PFSK-1 (cell line): ENCODE measurements around the gene ZBTB7A.

Source experiments
- POLR2AphosphoS5 ChIP-seq: IDR thresholded peaks from 2 replicates; pipeline ENCODE4 v1.6.1; 2012; ENCODE audit warnings: low read depth, mild to moderate bottlenecking, control low read depth, low read length, moderate library complexity
- TAF1 ChIP-seq: IDR thresholded peaks from 2 replicates; pipeline ENCODE4 v1.6.1; 2012; ENCODE audit warnings: low read length, control low read depth, borderline replicate concordance; ENCODE audit not compliant: insufficient read depth
- TF ChIP-seq, protein P1 (sequence below), 2 experiments: IDR thresholded peaks; 2 replicates each; pipeline versions ENCODE4 v1.6.1 to v1.8.0; 2011 to 2012; ENCODE audit warnings: low read depth in 2 of 2, low read length in 2 of 2, control low read depth in 1 of 2, inconsistent platforms in 1 of 2, mild to moderate bottlenecking in 1 of 2, moderate library complexity in 1 of 2; ENCODE audit not compliant: insufficient read depth in 1 of 2

- TF ChIP-seq, protein P1, sequence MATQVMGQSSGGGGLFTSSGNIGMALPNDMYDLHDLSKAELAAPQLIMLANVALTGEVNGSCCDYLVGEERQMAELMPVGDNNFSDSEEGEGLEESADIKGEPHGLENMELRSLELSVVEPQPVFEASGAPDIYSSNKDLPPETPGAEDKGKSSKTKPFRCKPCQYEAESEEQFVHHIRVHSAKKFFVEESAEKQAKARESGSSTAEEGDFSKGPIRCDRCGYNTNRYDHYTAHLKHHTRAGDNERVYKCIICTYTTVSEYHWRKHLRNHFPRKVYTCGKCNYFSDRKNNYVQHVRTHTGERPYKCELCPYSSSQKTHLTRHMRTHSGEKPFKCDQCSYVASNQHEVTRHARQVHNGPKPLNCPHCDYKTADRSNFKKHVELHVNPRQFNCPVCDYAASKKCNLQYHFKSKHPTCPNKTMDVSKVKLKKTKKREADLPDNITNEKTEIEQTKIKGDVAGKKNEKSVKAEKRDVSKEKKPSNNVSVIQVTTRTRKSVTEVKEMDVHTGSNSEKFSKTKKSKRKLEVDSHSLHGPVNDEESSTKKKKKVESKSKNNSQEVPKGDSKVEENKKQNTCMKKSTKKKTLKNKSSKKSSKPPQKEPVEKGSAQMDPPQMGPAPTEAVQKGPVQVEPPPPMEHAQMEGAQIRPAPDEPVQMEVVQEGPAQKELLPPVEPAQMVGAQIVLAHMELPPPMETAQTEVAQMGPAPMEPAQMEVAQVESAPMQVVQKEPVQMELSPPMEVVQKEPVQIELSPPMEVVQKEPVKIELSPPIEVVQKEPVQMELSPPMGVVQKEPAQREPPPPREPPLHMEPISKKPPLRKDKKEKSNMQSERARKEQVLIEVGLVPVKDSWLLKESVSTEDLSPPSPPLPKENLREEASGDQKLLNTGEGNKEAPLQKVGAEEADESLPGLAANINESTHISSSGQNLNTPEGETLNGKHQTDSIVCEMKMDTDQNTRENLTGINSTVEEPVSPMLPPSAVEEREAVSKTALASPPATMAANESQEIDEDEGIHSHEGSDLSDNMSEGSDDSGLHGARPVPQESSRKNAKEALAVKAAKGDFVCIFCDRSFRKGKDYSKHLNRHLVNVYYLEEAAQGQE (IDR thresholded peaks at IDR 0.05; ENCODE audit: insufficient read depth in 1 of 2, low read depth in 2 of 2, low read length in 2 of 2) = no peak
- no peak for TF ChIP-seq TAF1
- peak; percentile 6; the same call in 1 of the 2 replicates for TF ChIP-seq POLR2AphosphoS5
Observed at GRCh38 chr19:4088975-4089374, 22.3 kb upstream of the ZBTB7A start.
